Stimulated activated CD8-positive, alpha-beta memory T cell treated with anti-CD3 and anti-CD28 coated beads, Interleukin-4, amount 100 ng/mL, for 1 hour (primary cell): ENCODE results near the gene DDN.

Experiments
- DNase-seq, 2 donors: peaks; one replicate each; pipeline ENCODE4 v3.0.0-alpha.2; 2020; ENCODE audit warnings: low read depth in 2 of 2, low spot score in 1 of 2

DDN gene

DNA sequence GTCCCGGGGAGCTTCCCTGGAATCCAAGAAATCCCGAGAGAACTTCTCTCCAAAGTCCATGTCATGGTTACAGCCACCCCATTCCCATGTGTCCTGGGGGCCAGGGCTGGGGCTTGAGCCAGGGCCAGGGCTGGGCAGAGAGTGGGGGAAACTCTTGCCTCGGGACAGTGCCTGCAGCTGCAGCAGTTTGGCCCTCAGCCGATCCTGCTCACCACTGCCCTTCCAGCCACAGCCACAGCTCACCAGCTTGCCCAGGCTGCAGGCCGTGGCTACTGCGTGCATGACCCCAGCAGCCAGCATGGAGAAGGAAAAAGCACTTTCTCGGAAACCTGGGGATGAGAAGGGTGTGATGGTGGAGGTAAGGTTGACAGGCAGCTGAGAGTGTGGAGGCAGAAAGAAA, 31.2 kb downstream of the DDN start:
- DNase-seq: no peak

DNA sequence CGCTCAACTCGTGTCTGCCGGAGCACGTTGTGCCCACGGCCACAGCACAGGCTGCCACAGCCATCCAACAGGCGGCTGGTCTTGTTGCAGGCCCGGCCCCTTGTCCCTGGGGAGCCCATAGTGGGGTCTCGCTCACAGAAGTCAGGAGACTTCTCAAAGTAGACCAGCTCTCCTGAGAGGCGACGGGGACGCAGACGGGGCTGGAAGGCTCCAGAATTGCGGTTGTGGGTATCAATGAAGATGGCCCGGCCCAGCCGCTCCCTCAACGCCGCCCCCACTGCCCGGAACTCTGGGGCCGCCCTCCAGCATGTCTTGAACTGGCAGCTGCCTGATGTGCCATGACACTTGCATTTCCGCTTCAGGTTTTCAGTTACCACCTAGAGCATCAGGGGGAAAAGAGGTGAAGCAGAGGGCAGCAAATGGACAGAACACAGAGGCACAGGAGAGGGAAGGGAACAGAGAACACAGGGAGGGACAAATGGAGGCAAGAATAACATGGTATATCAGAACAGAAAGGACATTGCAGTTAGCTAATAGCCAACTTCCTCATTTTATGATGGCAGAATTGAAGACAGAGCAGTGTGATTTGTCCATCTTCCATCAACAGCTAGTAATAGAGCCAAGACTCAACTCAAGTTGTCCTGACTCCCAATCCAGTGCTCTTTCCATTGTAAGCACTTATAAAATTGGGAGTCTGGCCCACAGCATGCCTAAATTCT, 32.8 kb downstream of the DDN start:
- no peak for DNase-seq

DNA sequence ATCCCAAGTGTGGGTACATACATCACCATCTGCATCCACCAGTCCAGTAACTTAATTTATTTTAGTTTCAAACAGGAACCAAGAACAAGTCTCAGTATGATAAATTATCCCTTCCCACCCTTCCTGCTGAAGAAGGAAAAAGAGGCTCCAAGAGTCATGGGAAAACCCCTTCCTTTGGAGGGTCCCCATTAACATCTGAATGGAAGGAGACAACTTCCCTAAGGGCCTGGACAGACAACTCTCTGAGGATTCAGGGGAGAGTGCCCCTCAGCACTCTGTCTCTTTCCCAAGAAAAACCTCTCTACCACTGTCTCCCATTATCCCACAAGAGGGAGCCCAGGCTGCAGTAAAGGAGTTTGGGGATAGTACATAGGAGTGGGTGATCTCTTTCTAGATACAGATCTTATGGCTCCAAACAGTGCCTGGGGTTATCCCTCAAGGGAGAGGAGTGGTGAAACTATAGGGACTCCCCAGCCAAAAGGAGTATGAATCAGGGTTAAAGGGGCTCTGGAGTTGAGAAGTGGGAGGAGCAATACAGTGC, 33.8 kb downstream of the DDN start:
- no peak for DNase-seq

GRCh38 chr12:48961801-48962200, 37.4 kb downstream of the DDN start:
- DNase-seq: no peak

DNA sequence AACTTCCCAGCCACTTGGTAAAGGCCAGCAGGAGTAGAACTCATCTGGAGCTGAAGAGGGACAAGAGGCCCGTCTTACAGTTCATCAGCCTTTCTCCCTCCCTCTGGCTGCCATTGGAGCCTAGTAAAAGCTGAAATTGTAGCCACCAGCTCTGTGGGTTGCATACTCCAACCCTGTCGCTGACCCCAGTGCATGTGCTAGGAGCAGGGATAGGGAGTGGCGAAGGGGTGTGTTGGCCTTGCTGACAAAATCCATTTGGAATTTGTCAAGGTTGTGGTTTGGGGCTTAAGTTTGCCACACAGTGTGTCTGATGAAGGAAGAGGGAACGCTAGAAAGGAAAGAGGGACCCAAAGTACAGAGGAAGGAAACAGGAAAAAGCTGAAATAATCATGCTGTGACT, 37.8 kb downstream of the DDN start:
- DNase-seq: no peak

GRCh38 chr12:48960834-48961233, 38.3 kb downstream of the DDN start:
- DNase-seq: no peak

- no peak for DNase-seq
Measured at GRCh38 chr12:48958049-48958388, 41.2 kb downstream of the DDN start.

- peak; percentile 84 to 91 for DNase-seq
Measured at GRCh38 chr12:48957141-48958048, 41.8 kb downstream of the DDN start, which contains the start of gene ARF3. Gene ARF3 (minus strand): TSS chr12:48957487. CDS start chr12:48941095, 16,392 bp downstream.

- no peak for DNase-seq
Measured at GRCh38 chr12:48956279-48957140, 42.7 kb downstream of the DDN start.

GRCh38 chr12:48954841-48955501, 44.2 kb downstream of the DDN start:
- no peak for DNase-seq

- no peak for DNase-seq
Measured at GRCh38 chr12:48954061-48954460, 45.1 kb downstream of the DDN start.

DNA sequence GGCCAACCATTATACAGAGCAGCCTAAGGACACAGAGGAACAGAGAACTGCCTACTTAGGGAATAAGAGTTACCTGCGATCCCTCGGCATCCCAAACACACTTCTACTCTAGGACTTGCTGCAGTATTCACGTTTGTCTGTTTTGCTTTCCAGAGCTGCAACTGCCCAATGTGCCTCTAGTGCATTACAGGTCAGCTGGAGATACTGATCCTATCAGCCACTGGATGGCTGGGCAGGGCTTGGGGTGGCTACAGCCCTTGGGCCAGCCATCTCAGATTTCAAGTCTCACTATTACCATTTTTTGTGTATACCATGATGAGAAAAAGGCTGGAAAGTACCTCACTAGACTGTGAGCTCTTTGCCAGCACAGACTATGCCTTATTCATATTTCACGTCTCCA, 46.5 kb downstream of the DDN start:
- DNase-seq: no peak

DNA sequence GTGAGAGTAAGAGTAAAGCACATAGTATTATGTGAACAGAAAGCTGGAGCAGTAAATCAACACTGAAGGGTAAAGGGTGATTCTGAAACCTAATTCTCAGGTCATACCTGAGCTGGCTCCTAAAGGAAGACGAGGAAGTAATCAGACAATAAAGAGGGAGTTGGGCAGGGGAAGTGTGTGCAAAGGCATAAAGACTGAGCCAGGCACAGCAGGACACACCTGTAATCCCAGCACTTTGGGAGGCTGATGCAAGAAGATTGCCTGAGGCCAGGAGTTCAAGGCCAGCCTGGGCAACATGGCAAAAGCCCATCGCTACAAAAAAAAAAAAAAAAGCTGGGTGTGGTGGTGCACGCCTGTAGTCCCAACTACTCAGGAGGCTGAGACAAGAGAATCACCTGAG, 51.4 kb downstream of the DDN start:
- no peak for DNase-seq

- no peak for DNase-seq
Measured at GRCh38 chr12:48946943-48947342, 52.2 kb downstream of the DDN start.

DNA sequence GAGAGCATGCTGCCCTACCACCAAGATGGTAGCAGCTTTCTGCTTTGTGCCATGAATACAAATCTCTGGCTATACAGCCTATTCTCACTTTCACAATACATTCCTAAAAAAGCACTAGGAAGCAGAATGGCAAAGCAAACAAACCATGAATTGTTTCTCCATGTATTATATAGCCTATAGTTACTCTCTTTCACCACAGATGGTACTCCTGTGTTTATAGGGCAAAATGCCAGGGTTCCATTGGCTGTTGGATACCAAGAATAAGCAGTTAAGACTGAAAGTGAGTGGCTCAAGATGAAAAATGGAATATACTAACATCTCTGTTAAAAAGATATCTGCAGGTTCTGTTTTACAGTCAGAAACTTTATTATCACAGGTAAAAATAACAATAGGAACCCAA, 53.0 kb downstream of the DDN start:
- DNase-seq: no peak
